IMR-90 (cell line): ENCODE results near the gene CCL27. TPM values are rescaled to one million over a fixed set of nuclear protein-coding genes. Genes with fewer than 3 reads are reported as not detected.

Experiments used
- ATAC-seq: fragments of 200-7000 bp; cut with Tn5 transposase; 2 replicates; pipeline ENCODE4 v1.9.1; 2020; ENCODE audit warnings: low read depth, mild to moderate bottlenecking, moderate library complexity
- BruUV-seq: library from RNA; stranded (reverse); fragments of 400-500 nt; replicated peaks from 2 replicates; lab custom pipeline; 2021; lab: Mats Ljungman, UMichigan
- CTCF ChIA-PET: fragments of 300-600 bp; formaldehyde crosslinking; extraction: SDS; loops from one replicate; lab custom pipeline; 2021; ENCODE audit warnings: antibody characterized with exemption; lab: Yijun Ruan, JAX
- POLR2A ChIA-PET: fragments of 300-600 bp; sonication (Branson Sonifier 250); formaldehyde crosslinking; loops from one replicate; lab custom pipeline; 2022; ENCODE audit warnings: antibody characterized with exemption; ENCODE audit not compliant: unreplicated experiment; lab: Charles Lee
- DNase-seq: peaks from one replicate; pipeline ENCODE4 v3.0.0; 2013
- H2AFZ ChIP-seq: replicated peaks from 2 replicates; pipeline ENCODE3; 2013; ENCODE audit warnings: low read length, mild to moderate bottlenecking; ENCODE audit not compliant: poor library complexity
- H2AK5ac ChIP-seq: 2 replicates; pipeline ENCODE4 v1.6.1; 2013; ENCODE audit warnings: low read depth, low read length, inconsistent platforms
- H2AK9ac ChIP-seq: replicated peaks from 2 replicates; pipeline ENCODE3; 2013; ENCODE audit warnings: mild to moderate bottlenecking, low read depth, low read length, moderate library complexity; ENCODE audit not compliant: poor library complexity
- H2BK120ac ChIP-seq: 2 replicates; pipeline ENCODE4 v1.6.1; 2013; ENCODE audit warnings: low read depth, low read length, inconsistent platforms
- H2BK15ac ChIP-seq: 3 replicates; pipeline ENCODE4 v1.6.1; 2013; ENCODE audit warnings: low read depth, low read length, inconsistent platforms
- H2BK20ac ChIP-seq: 2 replicates; pipeline ENCODE4 v1.6.1; 2013; ENCODE audit warnings: low read depth, mild to moderate bottlenecking, inconsistent platforms, low read length, moderate library complexity
- H2BK5ac ChIP-seq: 2 replicates; pipeline ENCODE4 v1.6.1; 2013; ENCODE audit warnings: mild to moderate bottlenecking, low read depth, low read length, inconsistent platforms; ENCODE audit not compliant: poor library complexity, severe bottlenecking
- H3K14ac ChIP-seq: replicated peaks from 2 replicates; pipeline ENCODE4 v1.6.1; 2013; ENCODE audit warnings: low read depth, low read length, inconsistent platforms
- H3K18ac ChIP-seq: 2 replicates; pipeline ENCODE4 v1.6.1; 2013; ENCODE audit warnings: low read depth, low read length, control low read depth
- H3K23ac ChIP-seq: 2 replicates; pipeline ENCODE4 v1.6.1; 2013; ENCODE audit warnings: low read depth, low read length, inconsistent platforms
- H3K27ac ChIP-seq: 2 replicates; pipeline ENCODE4 v1.5.1; 2013; ENCODE audit warnings: mild to moderate bottlenecking, control low read depth, low read length; ENCODE audit not compliant: insufficient read depth
- H3K27me3 ChIP-seq: 2 replicates; pipeline ENCODE4 v1.6.1; 2013; ENCODE audit warnings: low read length; ENCODE audit not compliant: control insufficient read depth, insufficient read depth
- H3K36me3 ChIP-seq: 2 replicates; pipeline ENCODE4 v1.6.1; 2013; ENCODE audit warnings: low read length, mixed read lengths; ENCODE audit not compliant: control insufficient read depth, insufficient read depth
- H3K4ac ChIP-seq: 2 replicates; pipeline ENCODE4 v1.6.1; 2013; ENCODE audit warnings: low read depth, low read length, inconsistent platforms
- H3K4me1 ChIP-seq: 2 replicates; pipeline ENCODE4 v1.6.1; 2013; ENCODE audit warnings: low read length, mixed read lengths; ENCODE audit not compliant: control insufficient read depth, insufficient read depth
- H3K4me2 ChIP-seq: 2 replicates; pipeline ENCODE4 v1.6.1; 2013; ENCODE audit warnings: low read depth, mild to moderate bottlenecking, control low read depth, low read length, moderate library complexity
- H3K4me3 ChIP-seq: 2 replicates; pipeline ENCODE4 v1.5.1; 2013; ENCODE audit warnings: low read depth, mild to moderate bottlenecking, control low read depth, low read length, moderate library complexity; ENCODE audit not compliant: insufficient read depth
- H3K56ac ChIP-seq: 2 replicates; pipeline ENCODE4 v1.6.1; 2013; ENCODE audit warnings: low read length, inconsistent platforms; ENCODE audit not compliant: insufficient read depth; ENCODE audit errors: extremely low read depth
- H3K79me1 ChIP-seq, 2 experiments: 2 replicates each; pipeline ENCODE4 v1.6.1; 2013; ENCODE audit warnings: low read length in 2 of 2, inconsistent platforms in 1 of 2, low read depth in 1 of 2
- H3K9ac ChIP-seq: 2 replicates; pipeline ENCODE4 v1.6.1; 2013; ENCODE audit warnings: low read depth, low read length, control low read depth
- H3K9me1 ChIP-seq: 2 replicates; pipeline ENCODE4 v1.6.1; 2013; ENCODE audit warnings: low read length, inconsistent platforms; ENCODE audit not compliant: insufficient read depth
- H3K9me3 ChIP-seq: 2 replicates; pipeline ENCODE4 v1.6.1; 2013; ENCODE audit warnings: low read length; ENCODE audit not compliant: control insufficient read depth, insufficient read depth
- H4K20me1 ChIP-seq: 2 replicates; pipeline ENCODE4 v1.6.1; 2013; ENCODE audit warnings: low read length, inconsistent platforms; ENCODE audit not compliant: insufficient read depth
- H4K5ac ChIP-seq: 2 replicates; pipeline ENCODE4 v1.6.1; 2013; ENCODE audit warnings: mild to moderate bottlenecking, low read depth, low read length, control low read depth
- H4K8ac ChIP-seq, 2 experiments: 2 replicates each; pipeline ENCODE4 v1.6.1; 2013; ENCODE audit warnings: low read depth in 2 of 2, low read length in 2 of 2, control low read depth in 1 of 2, inconsistent platforms in 1 of 2
- H4K91ac ChIP-seq: 2 replicates; pipeline ENCODE4 v1.6.1; 2013; ENCODE audit warnings: low read depth, low read length, inconsistent platforms; ENCODE audit not compliant: insufficient read depth
- BHLHE40 ChIP-seq: fragments of 150-350 bp; IDR thresholded peaks from 2 replicates; pipeline ENCODE4 v1.6.1; 2016; ENCODE audit warnings: mild to moderate bottlenecking, low read depth, low read length
- CEBPB ChIP-seq: IDR thresholded peaks from 2 replicates; pipeline ENCODE4 v1.6.1; 2012; ENCODE audit warnings: low read depth, low read length, improper control_type of control experiment
- CHD1 ChIP-seq: IDR thresholded peaks from 2 replicates; pipeline ENCODE4 v1.6.1; 2012; ENCODE audit warnings: low read depth, low read length, improper control_type of control experiment
- FOS ChIP-seq: fragments of 150-350 bp; IDR thresholded peaks from 2 replicates; pipeline ENCODE4 v1.6.1; 2016; ENCODE audit warnings: low read depth, low read length
- MXI1 ChIP-seq: IDR thresholded peaks from 2 replicates; pipeline ENCODE4 v1.6.1; 2012; ENCODE audit warnings: low read depth, mild to moderate bottlenecking, low read length, moderate library complexity, borderline replicate concordance
- NFE2L2 ChIP-seq: fragments of 150-350 bp; IDR thresholded peaks from 2 replicates; pipeline ENCODE4 v1.6.1; 2016; ENCODE audit warnings: low read depth, mild to moderate bottlenecking, low read length
- POLR2A ChIP-seq: IDR thresholded peaks from 2 replicates; pipeline ENCODE4 v1.6.1; 2012; ENCODE audit warnings: mild to moderate bottlenecking, low read depth, low read length
- RAD21 ChIP-seq: IDR thresholded peaks from 2 replicates; pipeline ENCODE4 v1.6.1; 2012; ENCODE audit warnings: low read length, improper control_type of control experiment
- RCOR1 ChIP-seq: IDR thresholded peaks from 2 replicates; pipeline ENCODE4 v1.6.1; 2012; ENCODE audit warnings: mild to moderate bottlenecking, low read length, improper control_type of control experiment; ENCODE audit not compliant: insufficient replicate concordance
- RFX5 ChIP-seq: IDR thresholded peaks from 2 replicates; pipeline ENCODE4 v1.8.0; 2012; ENCODE audit warnings: low read depth, mild to moderate bottlenecking, low read length, moderate library complexity
- SMC3 ChIP-seq: fragments of 150-350 bp; IDR thresholded peaks from 2 replicates; pipeline ENCODE4 v1.6.1; 2016; ENCODE audit warnings: low read depth, mild to moderate bottlenecking, antibody characterized with exemption, low read length, moderate library complexity
- WGBS, 2 experiments: methylation state at CpG; one replicate each; pipeline versions ENCODE4 v1.1.5 to v1.1.7; 2013; ENCODE audit warnings: missing lambda C conversion rate in 2 of 2; ENCODE audit not compliant: insufficient read length in 1 of 2; ENCODE audit errors: extremely low coverage in 2 of 2; 5-methylcytosine and 5-hydroxymethylcytosine counted together
- dilution Hi-C: fragments of 300-500 bp; cut with HindIII; formaldehyde crosslinking; loops from one replicate; pipeline ENCODE4 v1.14.3; 2018; ENCODE audit warnings: low sequenced_read_pairs; ENCODE audit not compliant: unreplicated experiment
- in situ Hi-C: fragments of 300-500 bp; cut with MboI; formaldehyde crosslinking; loops from 3 replicates; pipeline ENCODE4 v1.14.3; 2019; ENCODE audit warnings: low sequenced_read_pairs, inconsistent platforms, mixed read lengths
- intact Hi-C: fragments of 100-400 bp; cut with micrococcal nuclease; formaldehyde crosslinking; loops from 2 replicates; pipeline ENCODE4 v1.10.0; 2022
- polyA plus RNA-seq, 3 experiments: library from polyadenylated mRNA; depleted of rRNA; stranded (reverse); fragments of >200 nt; gene quantifications; 2 replicates each; pipeline ENCODE4 v1.2.3, GENCODE V29; 2012; ENCODE audit warnings: low replicate concordance in 1 of 3
- total RNA-seq: library from RNA; depleted of rRNA; stranded (reverse); fragments of >200 nt; gene quantifications from 2 replicates; pipeline ENCODE4 v1.2.3, GENCODE V29; 2012
- TF ChIP-seq, protein P1 (sequence below): fragments of 150-350 bp; IDR thresholded peaks from 2 replicates; pipeline ENCODE4 v1.6.1; 2017; ENCODE audit warnings: mild to moderate bottlenecking, antibody characterized with exemption, low read length, low read depth
- TF ChIP-seq, protein P2 (sequence below): conservative IDR thresholded peaks from 2 replicates; pipeline ENCODE4 v1.5.1; 2012; ENCODE audit warnings: mild to moderate bottlenecking, low read depth, low read length, improper control_type of control experiment
- TF ChIP-seq, protein P3 (sequence below): fragments of 150-350 bp; IDR thresholded peaks from 2 replicates; pipeline ENCODE4 v1.6.1; 2016; ENCODE audit warnings: low read depth, mild to moderate bottlenecking, low read length, moderate library complexity, borderline replicate concordance

CCL27 gene
- total and polyA plus RNA-seq, 2 of the 4 experiments (the other 2 are of a cell fraction) = 0.18 to 0.26 TPM

DNA sequence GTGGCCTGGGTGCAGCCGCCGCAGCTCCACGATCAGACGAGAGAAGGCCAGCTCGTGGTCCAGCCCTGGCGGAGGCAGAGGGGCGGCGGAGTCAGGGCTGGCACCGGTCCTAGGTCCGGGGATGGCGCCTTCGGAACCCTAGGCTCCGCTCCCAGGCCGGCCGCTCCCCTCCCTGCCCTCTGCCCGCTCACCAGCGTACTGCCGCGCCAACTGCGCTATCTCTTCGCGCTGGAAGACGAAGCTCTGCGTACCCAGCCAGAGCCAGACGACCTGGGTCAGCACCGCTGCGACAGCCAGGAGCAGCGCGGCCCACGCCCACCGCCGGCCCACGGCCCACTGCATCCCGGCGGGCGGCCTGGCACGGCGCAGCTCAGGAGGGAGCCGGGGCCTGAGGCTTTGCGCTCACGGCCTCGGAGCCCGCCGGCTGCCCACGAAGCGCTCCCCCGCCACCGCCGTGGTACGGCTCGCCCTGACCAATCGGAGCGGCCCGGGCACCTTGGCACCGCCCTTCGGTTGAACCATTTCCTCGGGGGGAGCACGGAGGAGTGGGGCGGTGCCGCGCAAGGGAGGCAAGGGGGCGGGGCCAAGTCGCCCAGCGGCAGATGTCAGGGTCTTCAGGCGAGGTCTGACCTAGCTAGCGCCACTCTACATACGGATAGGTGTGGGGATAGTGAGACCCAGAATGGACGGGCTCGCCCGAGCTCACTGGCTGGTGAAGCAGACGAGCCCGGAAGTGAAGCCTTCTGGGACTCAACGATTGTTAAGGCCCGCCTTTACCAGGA lies 24.9 kb downstream of the CCL27 start, which contains the start of gene SIGMAR1:
Gene SIGMAR1, minus strand, starts transcription at position 432 of the 782 bp plus-strand sequence. Its CDS starts 90 bp downstream, at position 342.
- Histone ChIP-seq H3K9ac (peak within 1 kb of the TSS; percentile 77), H4K20me1 (peaks cover 9% of the 10 kb centered on the region; the same call in 1 of the 2 replicates), H3K14ac (peak within 1 kb of the TSS; percentile 91), H3K18ac (peak within 1 kb of the TSS; percentile 79), H3K56ac (0 out of 2 replicates have a peak within 1 kb of the TSS, but pooled peaks have one; percentile 27), H2AFZ (peak within 1 kb of the TSS; percentile 97), H3K9me1 (peaks cover 13% of the 10 kb centered on the region; the same call in 1 of the 2 replicates), H2AK9ac (peak within 1 kb of the TSS; percentile 89), H3K23ac (peak within 1 kb of the TSS; percentile 97), H3K27me3 (no peaks in the 10 kb centered on the region), H3K4me2 (peak within 1 kb of the TSS; percentile 98), H3K79me1 (peaks cover 13 to 36% of the 10 kb centered on the region in 2 experiments), H4K8ac (peak within 1 kb of the TSS; percentile 96 to 99), H2BK5ac (peak within 1 kb of the TSS; percentile 71), H2BK20ac (peak within 1 kb of the TSS; percentile 59), H3K9me3 (no peaks in the 10 kb centered on the region), H4K5ac (peak within 1 kb of the TSS; percentile 93), H3K36me3 (peaks cover 6% of the 10 kb centered on the region), H3K4me3 (peak within 1 kb of the TSS; percentile 84), H2BK15ac (peak within 1 kb of the TSS; percentile 53; the same call in 1 of the 3 replicates), H3K4me1 (peaks cover 4% of the 10 kb centered on the region), H2BK120ac (peak within 1 kb of the TSS; percentile 81), H3K27ac (peak within 1 kb of the TSS; percentile 82), H4K91ac (peak within 1 kb of the TSS; percentile 85), H3K4ac (peak within 1 kb of the TSS; percentile 90), H2AK5ac (peak within 1 kb of the TSS; percentile 96)
- DNase-seq (peak; percentile 89), ATAC-seq (peak; percentile 97)
- TSS peak; percentile 31 for BruUV-seq
- in situ Hi-C loops = no loop called here
- WGBS, 2 experiments = 0% methylated on average over 42 of the region's 74 CpGs; no CpG with 5 or more reads in 1 of the 2 experiments
- CTCF ChIA-PET = no interaction called here
- dilution Hi-C loops = no loop called here
- intact Hi-C loops = loop anchor here (2.0 kb wide), 1 partner anchor 65 kb away; no protein-coding TSS in a partner anchor
- POLR2A ChIA-PET = interaction anchor here (0.8 to 2.0 kb wide), 2 partner anchors 9 to 16 kb away, joined by 5 to 10 read pairs; partner anchors contain the start of gene GALT
- TF ChIP-seq, protein P1, sequence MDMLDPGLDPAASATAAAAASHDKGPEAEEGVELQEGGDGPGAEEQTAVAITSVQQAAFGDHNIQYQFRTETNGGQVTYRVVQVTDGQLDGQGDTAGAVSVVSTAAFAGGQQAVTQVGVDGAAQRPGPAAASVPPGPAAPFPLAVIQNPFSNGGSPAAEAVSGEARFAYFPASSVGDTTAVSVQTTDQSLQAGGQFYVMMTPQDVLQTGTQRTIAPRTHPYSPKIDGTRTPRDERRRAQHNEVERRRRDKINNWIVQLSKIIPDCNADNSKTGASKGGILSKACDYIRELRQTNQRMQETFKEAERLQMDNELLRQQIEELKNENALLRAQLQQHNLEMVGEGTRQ = peak; percentile 74
- TF ChIP-seq POLR2A (no peak), SMC3 (no peak), CEBPB (no peak), FOS (no peak), BHLHE40 (peak; percentile 91), RAD21 (no peak), CHD1 (peak; percentile 89; the same call in 1 of the 2 replicates), RCOR1 (no peak), RFX5 (no peak), MXI1 (peak; percentile 81; the same call in 1 of the 2 replicates), NFE2L2 (no peak)
- TF ChIP-seq, protein P2, sequence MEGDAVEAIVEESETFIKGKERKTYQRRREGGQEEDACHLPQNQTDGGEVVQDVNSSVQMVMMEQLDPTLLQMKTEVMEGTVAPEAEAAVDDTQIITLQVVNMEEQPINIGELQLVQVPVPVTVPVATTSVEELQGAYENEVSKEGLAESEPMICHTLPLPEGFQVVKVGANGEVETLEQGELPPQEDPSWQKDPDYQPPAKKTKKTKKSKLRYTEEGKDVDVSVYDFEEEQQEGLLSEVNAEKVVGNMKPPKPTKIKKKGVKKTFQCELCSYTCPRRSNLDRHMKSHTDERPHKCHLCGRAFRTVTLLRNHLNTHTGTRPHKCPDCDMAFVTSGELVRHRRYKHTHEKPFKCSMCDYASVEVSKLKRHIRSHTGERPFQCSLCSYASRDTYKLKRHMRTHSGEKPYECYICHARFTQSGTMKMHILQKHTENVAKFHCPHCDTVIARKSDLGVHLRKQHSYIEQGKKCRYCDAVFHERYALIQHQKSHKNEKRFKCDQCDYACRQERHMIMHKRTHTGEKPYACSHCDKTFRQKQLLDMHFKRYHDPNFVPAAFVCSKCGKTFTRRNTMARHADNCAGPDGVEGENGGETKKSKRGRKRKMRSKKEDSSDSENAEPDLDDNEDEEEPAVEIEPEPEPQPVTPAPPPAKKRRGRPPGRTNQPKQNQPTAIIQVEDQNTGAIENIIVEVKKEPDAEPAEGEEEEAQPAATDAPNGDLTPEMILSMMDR = no peak
- TF ChIP-seq, protein P3, sequence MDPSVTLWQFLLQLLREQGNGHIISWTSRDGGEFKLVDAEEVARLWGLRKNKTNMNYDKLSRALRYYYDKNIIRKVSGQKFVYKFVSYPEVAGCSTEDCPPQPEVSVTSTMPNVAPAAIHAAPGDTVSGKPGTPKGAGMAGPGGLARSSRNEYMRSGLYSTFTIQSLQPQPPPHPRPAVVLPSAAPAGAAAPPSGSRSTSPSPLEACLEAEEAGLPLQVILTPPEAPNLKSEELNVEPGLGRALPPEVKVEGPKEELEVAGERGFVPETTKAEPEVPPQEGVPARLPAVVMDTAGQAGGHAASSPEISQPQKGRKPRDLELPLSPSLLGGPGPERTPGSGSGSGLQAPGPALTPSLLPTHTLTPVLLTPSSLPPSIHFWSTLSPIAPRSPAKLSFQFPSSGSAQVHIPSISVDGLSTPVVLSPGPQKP = no peak
